HEK293T (cell line): Measurements from ENCODE around the gene PIP5K1B.

Source experiments
- CTCF ChIA-PET: fragments of 350-600 bp; formaldehyde crosslinking; extraction: SDS; loops from one replicate; lab custom pipeline; 2021; ENCODE audit warnings: antibody characterized with exemption, inconsistent platforms; lab: Yijun Ruan, JAX
- POLR2A ChIA-PET: fragments of 350-600 bp; formaldehyde crosslinking; extraction: SDS; loops from one replicate; lab custom pipeline; 2020; ENCODE audit warnings: antibody characterized with exemption, inconsistent platforms; lab: Yijun Ruan, JAX
- DNase-seq: peaks from one replicate; pipeline ENCODE4 v3.0.0; 2012; ENCODE audit warnings: mixed read lengths; ENCODE audit errors: extremely low spot score
- ARNT ChIP-seq: fragments of 450-650 bp; IDR thresholded peaks from 2 replicates; pipeline ENCODE4 v1.6.1; 2017; ENCODE audit warnings: mild to moderate bottlenecking
- BHLHE40 ChIP-seq: fragments of 450-650 bp; IDR thresholded peaks from 2 replicates; pipeline ENCODE4 v1.6.1; 2016; ENCODE audit warnings: mild to moderate bottlenecking, moderate library complexity, borderline replicate concordance
- CTBP1 ChIP-seq: fragments of 450-650 bp; IDR thresholded peaks from 2 replicates; pipeline ENCODE4 v1.6.1; 2016; ENCODE audit warnings: borderline replicate concordance
- ELF4 ChIP-seq: fragments of 450-650 bp; IDR thresholded peaks from 2 replicates; pipeline ENCODE4 v1.6.1; 2017; ENCODE audit warnings: antibody characterized with exemption
- FOXA1 ChIP-seq: fragments of 450-650 bp; IDR thresholded peaks from 2 replicates; pipeline ENCODE4 v1.6.1; 2016; ENCODE audit warnings: mild to moderate bottlenecking
- FOXK2 ChIP-seq: fragments of 450-650 bp; IDR thresholded peaks from 2 replicates; pipeline ENCODE4 v1.6.1; 2016; ENCODE audit warnings: mild to moderate bottlenecking
- FOXM1 ChIP-seq: fragments of 450-650 bp; IDR thresholded peaks from 2 replicates; pipeline ENCODE4 v1.6.1; 2017; ENCODE audit warnings: mild to moderate bottlenecking, borderline replicate concordance
- HDGF ChIP-seq: fragments of 450-650 bp; IDR thresholded peaks from 2 replicates; pipeline ENCODE4 v1.6.1; 2017; ENCODE audit warnings: antibody characterized with exemption, borderline replicate concordance
- L3MBTL2 ChIP-seq: fragments of 450-650 bp; conservative IDR thresholded peaks from 2 replicates; pipeline ENCODE4 v1.6.1; 2016; ENCODE audit warnings: mild to moderate bottlenecking
- LEF1 ChIP-seq: fragments of 450-650 bp; IDR thresholded peaks from 2 replicates; pipeline ENCODE4 v1.6.1; 2017; ENCODE audit warnings: mild to moderate bottlenecking, borderline replicate concordance
- NFRKB ChIP-seq: fragments of 450-650 bp; IDR thresholded peaks from 2 replicates; pipeline ENCODE4 v1.6.1; 2016; ENCODE audit warnings: mild to moderate bottlenecking, moderate library complexity
- SP1 ChIP-seq: fragments of 450-650 bp; IDR thresholded peaks from 2 replicates; pipeline ENCODE4 v1.6.1; 2017
- SUZ12 ChIP-seq: fragments of 450-650 bp; IDR thresholded peaks from 2 replicates; pipeline ENCODE4 v1.6.1; 2016; ENCODE audit warnings: mild to moderate bottlenecking
- TARDBP ChIP-seq: fragments of 450-650 bp; IDR thresholded peaks from 2 replicates; pipeline ENCODE4 v1.6.1; 2016
- ZNF384 ChIP-seq: fragments of 450-650 bp; IDR thresholded peaks from 2 replicates; pipeline ENCODE4 v1.6.1; 2016
- TF ChIP-seq, protein P1 (sequence below): fragments of 450-650 bp; IDR thresholded peaks from 2 replicates; pipeline ENCODE4 v1.6.1; 2016

The PIP5K1B gene

DNA sequence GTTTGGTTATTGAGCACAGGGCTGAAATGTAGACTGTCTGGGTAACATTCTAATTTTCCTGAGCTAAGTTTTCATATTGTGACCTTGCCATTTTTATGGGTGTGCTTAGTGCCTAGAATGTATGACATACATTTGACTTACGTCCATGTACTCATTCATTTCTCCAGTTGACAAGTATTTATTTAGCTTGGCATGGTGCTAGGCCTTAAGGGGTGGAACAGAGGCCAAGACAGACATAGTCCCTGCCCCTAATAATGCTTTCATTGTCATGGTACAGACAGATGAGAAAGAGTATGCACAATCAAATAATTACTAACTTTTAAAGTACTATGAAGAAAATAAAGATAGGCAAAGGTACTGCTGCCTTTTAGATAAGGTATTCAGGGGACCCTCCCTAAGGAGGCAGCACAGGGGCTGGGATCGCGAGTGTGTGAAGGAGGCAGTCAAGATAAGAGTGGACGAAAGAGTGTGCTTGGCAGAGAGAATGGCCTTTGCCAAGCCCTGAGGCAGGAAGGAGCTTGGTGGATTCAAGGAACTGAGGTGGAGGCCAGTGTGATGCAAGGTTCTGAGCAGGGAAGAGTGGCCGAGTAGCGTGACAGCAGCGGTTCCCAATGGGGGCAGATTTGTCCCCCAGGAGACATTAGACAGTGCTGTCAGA, 128.0 kb downstream of the PIP5K1B start:
- no peak for TF ChIP-seq LEF1
- TF ChIP-seq, protein P1, sequence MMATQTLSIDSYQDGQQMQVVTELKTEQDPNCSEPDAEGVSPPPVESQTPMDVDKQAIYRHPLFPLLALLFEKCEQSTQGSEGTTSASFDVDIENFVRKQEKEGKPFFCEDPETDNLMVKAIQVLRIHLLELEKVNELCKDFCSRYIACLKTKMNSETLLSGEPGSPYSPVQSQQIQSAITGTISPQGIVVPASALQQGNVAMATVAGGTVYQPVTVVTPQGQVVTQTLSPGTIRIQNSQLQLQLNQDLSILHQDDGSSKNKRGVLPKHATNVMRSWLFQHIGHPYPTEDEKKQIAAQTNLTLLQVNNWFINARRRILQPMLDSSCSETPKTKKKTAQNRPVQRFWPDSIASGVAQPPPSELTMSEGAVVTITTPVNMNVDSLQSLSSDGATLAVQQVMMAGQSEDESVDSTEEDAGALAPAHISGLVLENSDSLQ = no peak
- TF ChIP-seq ELF4 = no peak
- no peak for TF ChIP-seq L3MBTL2
- no peak for TF ChIP-seq TARDBP
- TF ChIP-seq SUZ12 = no peak
- no peak for TF ChIP-seq ZNF384
- TF ChIP-seq BHLHE40 = no peak
- TF ChIP-seq NFRKB = no peak
- TF ChIP-seq FOXK2 = no peak
- no peak for TF ChIP-seq FOXA1
- TF ChIP-seq FOXM1 = no peak
- POLR2A ChIA-PET = no interaction called here
- no peak for DNase-seq
- CTCF ChIA-PET = interaction anchor here (1.4 kb wide), 1 partner anchor 9 kb away, joined by 4 read pairs; no protein-coding TSS in a partner anchor

DNA sequence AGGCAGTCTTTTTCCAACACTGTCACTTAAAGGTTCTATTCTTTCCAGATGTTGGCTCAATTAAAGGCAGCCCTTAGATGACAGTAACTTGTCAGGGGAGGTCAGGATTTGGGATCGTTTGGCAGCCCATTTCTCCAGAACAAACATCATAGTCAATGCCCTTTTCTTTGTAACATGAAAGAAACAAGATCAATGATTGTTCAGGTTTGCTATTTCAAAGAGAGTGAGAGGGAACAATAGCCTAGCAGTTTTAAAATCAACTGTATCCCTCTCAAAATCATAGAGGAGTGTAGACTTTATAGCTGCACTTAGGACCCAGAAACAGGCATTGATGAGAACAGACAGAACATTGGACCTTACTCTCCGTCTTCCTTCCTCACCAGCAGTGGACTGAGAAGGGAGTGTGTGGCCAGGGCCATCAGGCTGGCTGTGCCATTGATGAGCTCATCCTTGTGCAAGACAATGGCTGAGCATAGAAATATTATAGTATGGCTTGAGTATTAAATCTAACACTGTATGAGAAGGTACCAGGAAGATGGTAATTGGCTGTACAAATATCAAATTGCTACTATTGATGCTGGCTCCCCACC, 130.0 kb downstream of the PIP5K1B start:
- ChIA-PET CTCF (no interaction called here), POLR2A (no interaction called here)
- no peak for DNase-seq
- no peak for TF ChIP-seq SUZ12
- no peak for TF ChIP-seq SP1
- TF ChIP-seq CTBP1 = no peak
- no peak for TF ChIP-seq HDGF
- no peak for TF ChIP-seq L3MBTL2
- TF ChIP-seq NFRKB = no peak
- TF ChIP-seq FOXK2 = no peak
- no peak for TF ChIP-seq ZNF384
- TF ChIP-seq, protein P1 = no peak
- no peak for TF ChIP-seq ELF4
- no peak for TF ChIP-seq BHLHE40
- TF ChIP-seq LEF1 = no peak
- TF ChIP-seq FOXA1 = no peak
- no peak for TF ChIP-seq FOXM1
- no peak for TF ChIP-seq ARNT
- no peak for TF ChIP-seq TARDBP

DNA sequence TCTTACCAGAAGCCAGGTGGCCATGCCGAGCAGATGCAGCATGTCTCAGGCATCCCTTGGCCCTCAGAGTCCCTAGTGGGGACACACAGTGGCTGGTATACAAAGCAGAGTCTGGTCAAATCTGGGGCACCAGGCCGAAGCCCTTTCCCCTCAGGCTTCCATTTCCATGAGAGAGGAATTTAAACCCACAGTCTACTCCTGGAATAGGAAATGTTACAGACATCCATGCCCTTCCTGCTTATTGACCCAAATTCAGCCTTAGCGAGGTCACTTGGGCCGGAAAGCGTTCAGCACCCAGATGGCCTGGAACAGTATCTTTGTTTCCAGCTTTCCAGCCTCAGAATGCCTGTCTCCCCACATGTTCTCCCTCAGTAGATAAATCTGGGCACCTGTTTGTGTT, 131.7 kb downstream of the PIP5K1B start:
- TF ChIP-seq HDGF = no peak
- no peak for TF ChIP-seq FOXK2
- TF ChIP-seq NFRKB = no peak
- POLR2A ChIA-PET = no interaction called here
- no peak for DNase-seq
- CTCF ChIA-PET = no interaction called here

DNA sequence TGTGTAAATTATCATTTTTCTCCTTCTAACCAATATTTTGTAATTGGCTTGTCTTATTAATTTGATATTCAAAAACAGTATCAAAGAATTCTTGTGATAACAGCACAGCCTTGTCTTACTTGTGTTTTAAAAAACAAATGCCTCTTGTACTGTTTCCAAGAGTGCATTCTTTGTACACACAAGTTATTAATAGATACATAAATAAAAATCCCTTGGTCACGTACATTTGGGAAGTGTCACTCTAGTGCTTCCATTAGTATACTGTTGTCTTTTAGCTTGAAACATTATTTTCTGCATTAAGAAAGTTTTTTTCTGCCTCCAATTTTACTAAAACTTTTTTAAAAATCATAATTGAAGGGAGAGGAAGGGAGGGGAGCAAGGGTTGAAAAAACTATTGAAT, 133.2 kb downstream of the PIP5K1B start:
- no peak for DNase-seq
- TF ChIP-seq NFRKB (no peak), LEF1 (no peak), FOXM1 (no peak), HDGF (no peak), FOXK2 (no peak), ARNT (no peak), TARDBP (no peak), BHLHE40 (no peak), L3MBTL2 (no peak), SUZ12 (no peak), SP1 (no peak), CTBP1 (no peak), FOXA1 (no peak), ELF4 (no peak), ZNF384 (no peak)
- TF ChIP-seq, protein P1 = no peak
- ChIA-PET CTCF (no interaction called here), POLR2A (no interaction called here)

DNA sequence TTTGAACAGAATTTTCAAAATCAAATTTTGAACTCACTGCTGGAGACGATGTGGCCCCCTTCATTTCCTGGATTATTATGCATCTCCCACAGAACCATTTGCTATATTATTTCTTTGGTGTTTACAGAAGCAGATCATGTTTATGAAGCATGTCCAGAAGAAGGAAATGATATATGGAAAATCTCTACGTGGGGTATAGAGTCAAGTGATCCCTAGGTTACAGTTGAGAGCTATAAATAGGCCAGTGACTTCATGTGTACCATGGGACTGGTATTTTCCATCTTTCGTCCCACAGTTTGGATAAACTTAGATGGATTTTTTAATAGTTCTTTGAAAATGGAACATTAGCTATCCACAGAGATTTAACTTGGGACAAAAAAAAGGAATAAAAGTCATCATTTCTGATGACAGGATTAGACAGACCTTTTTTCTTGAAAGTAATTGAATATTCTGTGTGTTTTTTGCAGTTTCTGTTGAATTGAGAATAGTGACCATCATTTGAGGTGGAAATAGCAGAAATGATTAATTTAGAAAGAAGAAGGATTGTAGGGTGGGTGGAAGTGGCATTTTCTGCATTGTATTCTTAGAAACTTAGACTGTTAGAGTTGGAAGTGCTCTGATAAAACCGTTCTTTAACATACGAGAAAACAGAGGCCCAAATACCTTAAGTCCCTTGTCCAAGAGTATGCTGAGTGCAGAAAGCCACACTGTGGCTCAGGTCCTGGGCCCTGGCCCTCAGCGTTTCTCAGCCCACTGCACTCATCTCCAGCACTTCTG, 136.4 kb downstream of the PIP5K1B start:
- TF ChIP-seq ELF4 = no peak
- TF ChIP-seq, protein P1 = 0 out of 2 replicates have a peak, but pooled peaks have one; percentile 15
- ChIA-PET POLR2A (no interaction called here), CTCF (no interaction called here)
- DNase-seq = no peak
